Lower lobe of right lung (tissue), 2 donors: ENCODE data around the gene ADGRV1. TPM values are rescaled to one million over a fixed set of nuclear protein-coding genes. Genes with fewer than 3 reads are reported as not detected.

Experiments
- ATAC-seq, 2 donors: fragments of 200-7000 bp; cut with Tn5 transposase; one replicate each; pipeline ENCODE4 v1.9.1; 2020 to 2022; ENCODE audit warnings: mild to moderate bottlenecking in 2 of 2, moderate library complexity in 2 of 2
- DNase-seq: peaks from one replicate; pipeline ENCODE4 v3.0.0-alpha.2; 2020
- H3K27ac ChIP-seq: fragments of 200-600 bp; one replicate; pipeline ENCODE4 v1.8.0; 2022
- H3K27me3 ChIP-seq: fragments of 200-600 bp; one replicate; pipeline ENCODE4 v1.8.0; 2022; ENCODE audit warnings: low read depth
- H3K36me3 ChIP-seq: fragments of 200-600 bp; one replicate; pipeline ENCODE4 v1.8.0; 2022; ENCODE audit warnings: mild to moderate bottlenecking
- H3K4me1 ChIP-seq: fragments of 200-600 bp; one replicate; pipeline ENCODE4 v1.8.0; 2022
- H3K4me3 ChIP-seq: fragments of 200-600 bp; one replicate; pipeline ENCODE4 v1.8.0; 2022; ENCODE audit warnings: mild to moderate bottlenecking
- H3K9me3 ChIP-seq: fragments of 200-600 bp; one replicate; pipeline ENCODE4 v1.8.0; 2022
- CTCF ChIP-seq: fragments of 200-600 bp; IDR thresholded peaks from one replicate; pipeline ENCODE4 v1.8.0; 2022; ENCODE audit warnings: antibody characterized with exemption, mild to moderate bottlenecking
- intact Hi-C: fragments of 100-400 bp; cut with DNase I; formaldehyde crosslinking; loops from one replicate; pipeline ENCODE4 v1.11.0; 2022
- total RNA-seq: library from RNA; stranded (reverse); fragmentation: NEBNext Ultra II Directional; extraction: Animal tissue kit (Norgen Biotek cat#: 25700); gene quantifications from one replicate; pipeline ENCODE4 v1.2.1, GENCODE V29; 2021
- donor health status: DM: no; HTN: yes; CAD: no; lungs with severe emphysema.

ADGRV1 gene
- total RNA-seq, 1 donor from 2014 or later, result 49.7 TPM

GRCh38 chr5:90707698-90708097 lies 149.1 kb downstream of the ADGRV1 start:
- intact Hi-C loops, result no loop called here
- no peaks in the 10 kb centered on the region for H3K27me3 ChIP-seq
- H3K4me3 ChIP-seq, result no peak overlapping the region
- ATAC-seq (no peak), DNase-seq (no peak)
- H3K4me1 ChIP-seq, result no peaks in the 10 kb centered on the region
- no peaks in the 10 kb centered on the region for H3K9me3 ChIP-seq
- H3K27ac ChIP-seq, result no peak overlapping the region
- no peak for TF ChIP-seq CTCF
- no peaks in the 10 kb centered on the region for H3K36me3 ChIP-seq

GRCh38 chr5:90709323-90710155 lies 150.9 kb downstream of the ADGRV1 start:
- DNase-seq, result no peak
- Histone ChIP-seq H3K4me3 (no peak overlapping the region), H3K4me1 (no peaks in the 10 kb centered on the region), H3K36me3 (no peaks in the 10 kb centered on the region), H3K27ac (no peak overlapping the region), H3K9me3 (no peaks in the 10 kb centered on the region), H3K27me3 (no peaks in the 10 kb centered on the region)
- peak; percentile 57 for TF ChIP-seq CTCF
- peak; percentile 43 to 59 for ATAC-seq
- intact Hi-C loops, result no loop called here

- Histone ChIP-seq H3K4me1 (no peaks in the 10 kb centered on the region), H3K36me3 (no peaks in the 10 kb centered on the region), H3K27ac (no peak overlapping the region), H3K27me3 (no peaks in the 10 kb centered on the region), H3K4me3 (no peak overlapping the region), H3K9me3 (no peaks in the 10 kb centered on the region)
- ATAC-seq, result no peak
- DNase-seq, result no peak
- intact Hi-C loops, result no loop called here
- TF ChIP-seq CTCF, result no peak
Observed at GRCh38 chr5:90718387-90718786, 159.8 kb downstream of the ADGRV1 start.

GRCh38 chr5:90739567-90739966 lies 181.0 kb downstream of the ADGRV1 start:
- no peaks in the 10 kb centered on the region for H3K36me3 ChIP-seq
- no peak overlapping the region for H3K4me3 ChIP-seq
- H3K4me1 ChIP-seq, result no peaks in the 10 kb centered on the region
- intact Hi-C loops, result no loop called here
- no peaks in the 10 kb centered on the region for H3K27me3 ChIP-seq
- no peak for TF ChIP-seq CTCF
- ATAC-seq (no peak), DNase-seq (no peak)
- no peaks in the 10 kb centered on the region for H3K9me3 ChIP-seq
- H3K27ac ChIP-seq, result no peak overlapping the region

- no peak for DNase-seq
- Histone ChIP-seq H3K4me1 (no peaks in the 10 kb centered on the region), H3K36me3 (no peaks in the 10 kb centered on the region), H3K27me3 (no peaks in the 10 kb centered on the region), H3K27ac (no peak overlapping the region), H3K9me3 (no peaks in the 10 kb centered on the region), H3K4me3 (no peak overlapping the region)
- intact Hi-C loops, result no loop called here
- no peak for ATAC-seq
- TF ChIP-seq CTCF, result no peak
Observed at GRCh38 chr5:90740244-90740799, 181.7 kb downstream of the ADGRV1 start.
